Endothelial cell of umbilical vein (primary cell): ENCODE results near the gene GM2A. TPM values are rescaled to one million over a fixed set of nuclear protein-coding genes. Genes with fewer than 3 reads are reported as not detected.

Experiments used
- BruUV-seq: library from RNA; stranded (reverse); fragments of 400-500 nt; replicated peaks from 2 replicates; lab custom pipeline; 2021; lab: Mats Ljungman, UMichigan
- CTCF ChIA-PET: fragments of 300-600, 350-600 bp; sonication (Branson Sonifier 250); formaldehyde crosslinking; loops from one replicate; lab custom pipeline; 2021; ENCODE audit warnings: antibody characterized with exemption, inconsistent platforms; lab: Charles Lee
- POLR2A ChIA-PET: fragments of 300-600, 350-600 bp; sonication (Branson Sonifier 250); formaldehyde crosslinking; loops from one replicate; lab custom pipeline; 2021; ENCODE audit warnings: antibody characterized with exemption, inconsistent platforms; lab: Charles Lee
- DNase-seq: peaks from one replicate; pipeline ENCODE4 v3.0.0-alpha.2; 2011; ENCODE audit warnings: low read depth, low spot score
- FAIRE-seq: peaks from 2 replicates; lab custom pipeline; 2011; peaks lifted over from hg19 to GRCh38; lab: Jason Lieb, UNC
- H2AFZ ChIP-seq: 2 replicates; pipeline ENCODE4 v1.6.0; 2012; ENCODE audit warnings: low read depth, low read length, control low read depth, inconsistent platforms
- H3K27ac ChIP-seq: 2 replicates; pipeline ENCODE4 v1.5.1; 2011; ENCODE audit warnings: low read depth, mild to moderate bottlenecking, control low read depth, low read length, moderate library complexity; ENCODE audit not compliant: insufficient read depth
- H3K27me3 ChIP-seq, 2 experiments: 2 replicates each; pipeline versions ENCODE4 v1.6.0 to v1.6.1; 2011; ENCODE audit warnings: low read length in 2 of 2, mixed read lengths in 1 of 2; ENCODE audit not compliant: control insufficient read depth in 2 of 2, insufficient read depth in 2 of 2
- H3K36me3 ChIP-seq, 2 experiments: 2 replicates in 1 of 2; 3 replicates in 1 of 2; pipeline ENCODE4 v1.5.1; 2011; ENCODE audit warnings: low read length in 2 of 2, mild to moderate bottlenecking in 1 of 2, moderate library complexity in 1 of 2; ENCODE audit not compliant: control insufficient read depth in 2 of 2, insufficient read depth in 2 of 2; ENCODE audit errors: extremely low read depth in 1 of 2
- H3K4me1 ChIP-seq: 3 replicates; pipeline ENCODE4 v1.5.1; 2011; ENCODE audit warnings: mild to moderate bottlenecking, low read length; ENCODE audit not compliant: control insufficient read depth, insufficient read depth; ENCODE audit errors: extremely low read depth
- H3K4me2 ChIP-seq: 2 replicates; pipeline ENCODE4 v1.6.1; 2011; ENCODE audit warnings: low read length, control low read depth, mixed read lengths; ENCODE audit not compliant: insufficient read depth
- H3K4me3 ChIP-seq, 3 experiments: fragments of 200-600 bp in 1 of 3; sonication (generic), shearing (Covaris generic) in 1 of 3; replicated peaks in 1 of 3; 2 replicates each; pipeline ENCODE4 v1.5.1; 2011 to 2016; ENCODE audit warnings: control low read depth in 3 of 3, low read length in 3 of 3, mild to moderate bottlenecking in 2 of 3, inconsistent platforms in 1 of 3, low read depth in 1 of 3, moderate library complexity in 1 of 3; ENCODE audit not compliant: insufficient read depth in 1 of 3
- H3K79me2 ChIP-seq: 2 replicates; pipeline ENCODE4 v1.6.0; 2012; ENCODE audit warnings: low read length, inconsistent platforms; ENCODE audit not compliant: control insufficient read depth, insufficient read depth
- H3K9ac ChIP-seq: replicated peaks from 2 replicates; pipeline ENCODE3; 2011; ENCODE audit warnings: low read length, control low read depth; ENCODE audit not compliant: insufficient read depth; ENCODE audit errors: extremely low read depth
- H3K9me1 ChIP-seq: replicated peaks from 3 replicates; pipeline ENCODE4 v1.6.0; 2011; ENCODE audit warnings: mild to moderate bottlenecking, low read length; ENCODE audit not compliant: control insufficient read depth, insufficient read depth; ENCODE audit errors: extremely low read depth
- H3K9me3 ChIP-seq: replicated peaks from 2 replicates; pipeline ENCODE4 v1.5.1; 2012; ENCODE audit warnings: low read length, inconsistent platforms; ENCODE audit not compliant: control insufficient read depth, insufficient read depth
- H4K20me1 ChIP-seq: replicated peaks from 2 replicates; pipeline ENCODE3; 2011; ENCODE audit warnings: mild to moderate bottlenecking, low read length; ENCODE audit not compliant: control insufficient read depth, insufficient read depth; ENCODE audit errors: extremely low read depth
- EZH2 ChIP-seq: IDR thresholded peaks from 2 replicates; pipeline ENCODE4 v1.6.1; 2012; ENCODE audit warnings: borderline replicate concordance, low read depth, mild to moderate bottlenecking, moderate library complexity, low read length, inconsistent platforms; ENCODE audit not compliant: severe bottlenecking
- FOS ChIP-seq: IDR thresholded peaks from 2 replicates; pipeline ENCODE4 v1.6.1; 2011; ENCODE audit warnings: mild to moderate bottlenecking, low read length, moderate library complexity, borderline replicate concordance; ENCODE audit not compliant: insufficient read depth
- JUN ChIP-seq: IDR thresholded peaks from 2 replicates; pipeline ENCODE4 v1.6.1; 2011; ENCODE audit warnings: borderline replicate concordance, low read depth; ENCODE audit not compliant: insufficient read length, insufficient read depth
- MYC ChIP-seq: IDR thresholded peaks from one replicate; pipeline ENCODE4 v1.6.1; 2011; ENCODE audit warnings: mild to moderate bottlenecking, low read depth, low read length
- POLR2A ChIP-seq: IDR thresholded peaks from 2 replicates; pipeline ENCODE4 v1.6.1; 2012; ENCODE audit warnings: low read depth, mild to moderate bottlenecking, control low read depth, low read length
- POLR2AphosphoS5 ChIP-seq: IDR thresholded peaks from 2 replicates; pipeline ENCODE4 v1.6.1; 2012; ENCODE audit warnings: low read depth, mild to moderate bottlenecking, control low read depth, low read length, moderate library complexity; ENCODE audit not compliant: insufficient read depth
- dilution Hi-C: fragments of 300-500 bp; cut with MboI; formaldehyde crosslinking; loops from one replicate; pipeline ENCODE4 v1.15.0; 2019; ENCODE audit warnings: low sequenced_read_pairs; ENCODE audit not compliant: extremely low pct_ligation_motif_present
- intact Hi-C: fragments of 100-400 bp; cut with micrococcal nuclease; formaldehyde crosslinking; loops from one replicate; pipeline ENCODE4 v1.10.0; 2022
- polyA plus RNA-seq, 4 experiments: library from polyadenylated mRNA; depleted of rRNA in 3 of 4; stranded (reverse) in 3 of 4; unstranded in 1 of 4; fragments of >200 nt; gene quantifications; 2 replicates each; pipeline versions ENCODE4 v1.2.1 to v1.2.3, GENCODE V29; 2011 to 2012; ENCODE audit warnings: missing spikeins in 1 of 4
- total RNA-seq: library from RNA; stranded (reverse); gene quantifications from 2 replicates; pipeline ENCODE4 v1.2.3, GENCODE V29; 2021
- TF ChIP-seq, protein P1 (sequence below): IDR thresholded peaks from 2 replicates; pipeline ENCODE4 v1.6.1; 2011; ENCODE audit not compliant: insufficient read depth, insufficient read length
- TF ChIP-seq, protein P2 (sequence below), 2 donors: IDR thresholded peaks; 1 replicate in 1 of 2; 2 replicates in 1 of 2; pipeline ENCODE4 v1.5.1; 2011; ENCODE audit warnings: low read length in 2 of 2, mild to moderate bottlenecking in 2 of 2, moderate library complexity in 2 of 2, control low read depth in 1 of 2, inconsistent platforms in 1 of 2, low read depth in 1 of 2; ENCODE audit not compliant: insufficient read depth in 1 of 2; ENCODE audit errors: extremely low read depth in 1 of 2

GM2A gene
- total and polyA plus RNA-seq, 2 donors (not counting 3 experiments of a cell fraction or from before 2014, with no cell fraction given), result 14.0 to 21.2 TPM

DNA sequence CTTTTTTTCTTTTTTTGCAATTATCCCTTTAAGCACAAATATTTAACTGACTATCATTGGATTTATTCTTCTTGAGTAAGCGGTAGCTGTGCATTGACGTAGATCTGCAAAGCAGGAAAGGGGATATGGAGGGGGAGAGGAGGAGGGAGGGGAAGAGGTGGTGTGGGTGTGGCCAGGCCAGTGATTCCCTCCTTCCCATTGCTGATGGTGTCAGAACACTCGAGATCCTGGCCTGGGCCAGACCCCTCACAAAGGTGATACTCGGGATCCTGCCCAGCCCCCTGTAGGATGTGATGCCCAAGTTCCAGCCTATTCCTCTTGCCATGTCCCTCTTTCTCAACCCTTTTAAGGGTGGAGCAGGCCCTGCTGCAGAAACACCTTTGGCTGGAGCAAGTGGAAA is 40.6 kb downstream of the GM2A start:
- Histone ChIP-seq H3K4me3 (no peak overlapping the region), H3K9me1 (no peaks in the 10 kb centered on the region), H3K4me2 (no peak overlapping the region), H3K9ac (no peak overlapping the region), H3K9me3 (no peaks in the 10 kb centered on the region), H4K20me1 (no peaks in the 10 kb centered on the region), H3K27ac (no peak overlapping the region), H3K36me3 (no peaks in the 10 kb centered on the region), H3K4me1 (no peaks in the 10 kb centered on the region), H3K27me3 (peaks cover 0 to 2% of the 10 kb centered on the region in 2 experiments), H3K79me2 (no peaks in the 10 kb centered on the region), H2AFZ (no peak overlapping the region)
- FAIRE-seq (no peak), DNase-seq (no peak)
- dilution Hi-C loops (no loop called here), intact Hi-C loops (no loop called here)
- no TSS peak for BruUV-seq
- TF ChIP-seq MYC (no peak), JUN (no peak), POLR2AphosphoS5 (no peak), FOS (no peak), POLR2A (no peak)
- TF ChIP-seq, protein P1, sequence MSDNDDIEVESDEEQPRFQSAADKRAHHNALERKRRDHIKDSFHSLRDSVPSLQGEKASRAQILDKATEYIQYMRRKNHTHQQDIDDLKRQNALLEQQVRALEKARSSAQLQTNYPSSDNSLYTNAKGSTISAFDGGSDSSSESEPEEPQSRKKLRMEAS, result no peak
- TF ChIP-seq, protein P2, sequence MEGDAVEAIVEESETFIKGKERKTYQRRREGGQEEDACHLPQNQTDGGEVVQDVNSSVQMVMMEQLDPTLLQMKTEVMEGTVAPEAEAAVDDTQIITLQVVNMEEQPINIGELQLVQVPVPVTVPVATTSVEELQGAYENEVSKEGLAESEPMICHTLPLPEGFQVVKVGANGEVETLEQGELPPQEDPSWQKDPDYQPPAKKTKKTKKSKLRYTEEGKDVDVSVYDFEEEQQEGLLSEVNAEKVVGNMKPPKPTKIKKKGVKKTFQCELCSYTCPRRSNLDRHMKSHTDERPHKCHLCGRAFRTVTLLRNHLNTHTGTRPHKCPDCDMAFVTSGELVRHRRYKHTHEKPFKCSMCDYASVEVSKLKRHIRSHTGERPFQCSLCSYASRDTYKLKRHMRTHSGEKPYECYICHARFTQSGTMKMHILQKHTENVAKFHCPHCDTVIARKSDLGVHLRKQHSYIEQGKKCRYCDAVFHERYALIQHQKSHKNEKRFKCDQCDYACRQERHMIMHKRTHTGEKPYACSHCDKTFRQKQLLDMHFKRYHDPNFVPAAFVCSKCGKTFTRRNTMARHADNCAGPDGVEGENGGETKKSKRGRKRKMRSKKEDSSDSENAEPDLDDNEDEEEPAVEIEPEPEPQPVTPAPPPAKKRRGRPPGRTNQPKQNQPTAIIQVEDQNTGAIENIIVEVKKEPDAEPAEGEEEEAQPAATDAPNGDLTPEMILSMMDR (IDR thresholded peaks at IDR 0.05; ENCODE audit: extremely low read depth in 1 of 2, insufficient read depth in 1 of 2, low read depth in 1 of 2, low read length in 2 of 2), result no peak
- ChIA-PET CTCF (no interaction called here), POLR2A (no interaction called here)

DNA sequence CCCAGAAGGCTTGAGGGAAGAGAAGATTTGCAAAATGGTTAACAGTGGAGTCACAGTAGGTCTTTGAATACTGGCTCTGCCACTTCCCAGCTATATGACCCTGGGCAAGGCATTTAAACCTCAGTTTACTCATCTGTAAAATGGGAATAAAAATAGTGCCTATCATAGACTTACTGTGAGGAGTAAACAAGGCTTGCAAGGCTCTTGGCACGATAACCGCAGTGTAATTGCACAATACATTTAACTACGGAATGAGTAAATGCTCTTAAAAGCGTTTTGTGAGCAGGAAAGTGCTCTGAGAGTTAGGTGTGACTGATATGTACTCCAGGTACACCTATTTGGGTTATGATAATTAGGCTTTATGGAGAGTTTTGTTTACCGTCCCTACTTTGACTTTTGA is 42.2 kb downstream of the GM2A start:
- no peaks in the 10 kb centered on the region for H3K4me1 ChIP-seq
- H3K27ac ChIP-seq, result no peak overlapping the region
- intact Hi-C loops, result no loop called here
- FAIRE-seq, result no peak
- peaks cover 0 to 2% of the 10 kb centered on the region in 2 experiments for H3K27me3 ChIP-seq
- no TSS peak for BruUV-seq
- no peak overlapping the region for H3K4me2 ChIP-seq
- DNase-seq, result no peak
- no peaks in the 10 kb centered on the region for H3K79me2 ChIP-seq
- H3K4me3 ChIP-seq, result no peak overlapping the region
- ChIA-PET CTCF (no interaction called here), POLR2A (no interaction called here)
- H3K9ac ChIP-seq, result no peak overlapping the region
- no peaks in the 10 kb centered on the region for H3K9me1 ChIP-seq
- dilution Hi-C loops, result no loop called here
- no peaks in the 10 kb centered on the region for H4K20me1 ChIP-seq
- no peak overlapping the region for H2AFZ ChIP-seq
- H3K9me3 ChIP-seq, result no peaks in the 10 kb centered on the region
- H3K36me3 ChIP-seq, result no peaks in the 10 kb centered on the region
- no peak for TF ChIP-seq POLR2A
- TF ChIP-seq POLR2AphosphoS5, result no peak
- no peak for TF ChIP-seq FOS
- TF ChIP-seq MYC, result no peak
- no peak for TF ChIP-seq EZH2
- TF ChIP-seq, protein P2 (IDR thresholded peaks at IDR 0.05; ENCODE audit: extremely low read depth in 1 of 2, insufficient read depth in 1 of 2, low read depth in 1 of 2, low read length in 2 of 2), result no peak
